Measurements from ENCODE around the gene ARHGEF19.

ARHGEF19 gene

DNA sequence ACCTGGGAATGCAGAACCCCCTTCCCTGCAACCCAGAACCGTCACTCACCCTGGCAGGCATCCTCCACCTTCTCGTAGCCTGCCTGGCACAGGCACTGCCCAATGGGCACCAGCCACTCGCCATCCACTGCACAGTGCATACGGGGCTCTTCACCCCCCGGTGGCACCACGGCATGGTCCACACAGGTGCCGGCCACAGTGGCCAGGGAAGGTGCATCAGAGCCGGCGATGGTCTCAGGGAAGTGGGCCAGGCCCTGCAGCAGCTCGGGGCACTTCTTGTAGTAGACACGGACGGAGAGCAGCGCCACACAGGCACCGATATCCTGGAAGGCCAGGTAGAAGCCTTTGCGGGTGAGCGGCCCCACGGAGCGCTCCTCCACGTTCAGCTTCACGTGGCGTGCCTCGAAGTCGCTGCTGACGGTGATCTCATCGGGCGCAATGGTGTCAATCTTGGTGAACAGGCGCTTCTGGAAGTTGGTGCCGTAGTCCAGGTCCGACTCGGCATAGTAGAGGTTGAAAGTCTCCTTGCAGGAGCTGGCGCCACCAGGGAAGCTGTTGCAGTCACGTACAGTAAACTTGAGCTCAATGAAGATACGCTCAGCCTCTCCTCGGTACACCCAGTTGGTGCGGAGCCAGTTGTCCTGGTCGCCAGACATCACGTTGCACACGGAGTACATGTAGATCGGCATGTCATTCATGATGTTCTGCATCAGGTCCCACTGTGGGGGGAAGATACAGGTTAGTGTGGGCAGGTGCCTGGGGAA is 63.9 kb downstream of the ARHGEF19 start:
- DNase-seq (ENCODE audit: low spot score), result no peak

Measured in hepatic stellate cell (primary cell).